Endodermal cell (in vitro differentiated cells): ENCODE measurements around the gene DEGS2. TPM values are rescaled to one million over a fixed set of nuclear protein-coding genes. Genes with fewer than 3 reads are reported as not detected.

Source experiments
- DNase-seq: peaks from one replicate; pipeline ENCODE4 v3.0.0-alpha.2; 2017
- H3K27ac ChIP-seq: 2 replicates; pipeline ENCODE4 v1.5.1; 2013; ENCODE audit warnings: mild to moderate bottlenecking, low read depth, low read length, moderate library complexity
- H3K27me3 ChIP-seq: 2 replicates; pipeline ENCODE4 v1.6.1; 2013; ENCODE audit warnings: mild to moderate bottlenecking, low read length, moderate library complexity; ENCODE audit not compliant: insufficient read depth, control insufficient read depth, poor library complexity, severe bottlenecking
- H3K36me3 ChIP-seq: 2 replicates; pipeline ENCODE4 v1.7.0; 2013; ENCODE audit warnings: mild to moderate bottlenecking, low read length, moderate library complexity; ENCODE audit not compliant: control insufficient read depth, insufficient read depth
- H3K4me1 ChIP-seq: one replicate; pipeline ENCODE4 v1.7.0; 2013; ENCODE audit warnings: low read length; ENCODE audit not compliant: control insufficient read depth, insufficient read depth
- H3K4me3 ChIP-seq: 2 replicates; pipeline ENCODE4 v1.5.1; 2013; ENCODE audit warnings: mild to moderate bottlenecking, low read length, moderate library complexity
- H3K9ac ChIP-seq: 2 replicates; pipeline ENCODE4 v1.6.1; 2013; ENCODE audit warnings: mild to moderate bottlenecking, low read length, moderate library complexity; ENCODE audit not compliant: poor library complexity, severe bottlenecking; ENCODE audit errors: extremely low read depth
- H3K9me3 ChIP-seq: 2 replicates; pipeline ENCODE4 v1.6.1; 2013; ENCODE audit warnings: mild to moderate bottlenecking, low read length, moderate library complexity; ENCODE audit not compliant: control insufficient read depth
- H3K27ac Mint-ChIP-seq: 2 replicates; pipeline ENCODE4 v1.8.0; 2020; ENCODE audit warnings: mixed read lengths
- H3K27me3 Mint-ChIP-seq: 2 replicates; pipeline ENCODE4 v1.8.0; 2021; ENCODE audit warnings: mild to moderate bottlenecking, mixed read lengths; ENCODE audit not compliant: insufficient read depth
- H3K36me3 Mint-ChIP-seq: 2 replicates; pipeline ENCODE4 v1.8.0; 2020; ENCODE audit warnings: low read depth, mixed read lengths
- H3K4me1 Mint-ChIP-seq: 2 replicates; pipeline ENCODE4 v1.8.0; 2020; ENCODE audit warnings: mixed read lengths
- H3K4me3 Mint-ChIP-seq: 2 replicates; pipeline ENCODE4 v1.8.0; 2020; ENCODE audit warnings: mild to moderate bottlenecking, moderate library complexity, mixed read lengths
- H3K9me3 Mint-ChIP-seq: 2 replicates; pipeline ENCODE4 v1.8.0; 2020; ENCODE audit warnings: mild to moderate bottlenecking, mixed read lengths
- WGBS, 2 experiments: methylation state at CpG; one replicate each; pipeline versions ENCODE4 v1.1.5 to v1.1.7; 2013; ENCODE audit warnings: missing lambda C conversion rate in 2 of 2, mixed read lengths in 1 of 2; ENCODE audit not compliant: insufficient coverage in 1 of 2, insufficient read length in 1 of 2; 5-methylcytosine and 5-hydroxymethylcytosine counted together
- total RNA-seq, 2 donors: library from RNA; stranded (reverse); fragmentation: NEBNext Ultra II Directional in 1 of 2; extraction: Animal tissue kit (Norgen Biotek cat#: 25700) in 1 of 2; gene quantifications; 2 replicates in 1 of 2; 3 replicates in 1 of 2; pipeline ENCODE4 v1.2.1, GENCODE V29; 2021
- TF ChIP-seq, protein P1 (sequence below): fragments of 200-600 bp; sonication (generic); conservative IDR thresholded peaks from 2 replicates; pipeline ENCODE4 v1.5.0; 2021; ENCODE audit warnings: antibody characterized with exemption, mild to moderate bottlenecking

DEGS2 gene
- total RNA-seq, 2 donors from 2014 or later, result 0.18 to 0.24 TPM

DNA sequence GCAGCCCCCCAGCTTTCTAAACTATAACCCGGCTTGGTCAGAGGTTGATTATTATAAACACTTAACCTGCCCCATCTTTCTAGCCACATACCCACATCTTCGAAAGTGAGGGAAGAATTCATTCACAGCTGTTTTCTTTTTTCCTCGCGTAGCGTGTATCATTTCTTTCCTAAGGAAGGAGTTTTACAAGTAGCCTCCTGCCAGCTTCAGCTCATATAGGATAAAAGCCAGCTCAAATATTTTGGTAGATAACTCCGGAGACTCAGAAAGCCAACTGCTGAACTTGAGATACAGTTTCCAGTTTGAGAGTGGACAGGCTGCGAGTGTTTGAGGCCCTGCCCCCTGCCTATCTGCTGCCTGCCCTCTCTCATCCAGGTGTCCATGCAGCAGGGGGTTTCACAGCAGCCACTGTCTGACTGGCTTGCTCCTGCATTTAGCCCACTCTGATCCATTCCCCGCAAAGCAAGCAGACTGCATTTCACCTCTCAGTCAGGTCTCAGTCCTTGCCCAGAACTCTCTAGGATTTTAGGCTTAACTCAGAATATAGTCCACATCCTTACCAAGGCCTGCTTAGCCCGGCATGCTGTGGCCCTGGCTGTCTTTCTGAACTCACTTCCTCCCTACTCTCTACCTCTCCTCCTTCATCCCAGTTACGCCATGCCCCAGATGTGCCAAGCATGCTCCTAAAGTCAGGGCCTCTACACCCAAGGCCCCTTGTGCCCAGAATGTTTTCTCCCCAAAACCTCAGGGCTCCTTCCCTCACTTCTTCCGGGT, 47.3 kb downstream of the DEGS2 start:
- Histone ChIP-seq H3K27me3 (no peaks in the 10 kb centered on the region), H3K4me1 (no peaks in the 10 kb centered on the region), H3K9me3 (no peaks in the 10 kb centered on the region), H3K9ac (no peak overlapping the region), H3K27ac (no peak overlapping the region), H3K4me3 (no peak overlapping the region), H3K36me3 (peaks cover 3% of the 10 kb centered on the region)
- TF ChIP-seq, protein P1, sequence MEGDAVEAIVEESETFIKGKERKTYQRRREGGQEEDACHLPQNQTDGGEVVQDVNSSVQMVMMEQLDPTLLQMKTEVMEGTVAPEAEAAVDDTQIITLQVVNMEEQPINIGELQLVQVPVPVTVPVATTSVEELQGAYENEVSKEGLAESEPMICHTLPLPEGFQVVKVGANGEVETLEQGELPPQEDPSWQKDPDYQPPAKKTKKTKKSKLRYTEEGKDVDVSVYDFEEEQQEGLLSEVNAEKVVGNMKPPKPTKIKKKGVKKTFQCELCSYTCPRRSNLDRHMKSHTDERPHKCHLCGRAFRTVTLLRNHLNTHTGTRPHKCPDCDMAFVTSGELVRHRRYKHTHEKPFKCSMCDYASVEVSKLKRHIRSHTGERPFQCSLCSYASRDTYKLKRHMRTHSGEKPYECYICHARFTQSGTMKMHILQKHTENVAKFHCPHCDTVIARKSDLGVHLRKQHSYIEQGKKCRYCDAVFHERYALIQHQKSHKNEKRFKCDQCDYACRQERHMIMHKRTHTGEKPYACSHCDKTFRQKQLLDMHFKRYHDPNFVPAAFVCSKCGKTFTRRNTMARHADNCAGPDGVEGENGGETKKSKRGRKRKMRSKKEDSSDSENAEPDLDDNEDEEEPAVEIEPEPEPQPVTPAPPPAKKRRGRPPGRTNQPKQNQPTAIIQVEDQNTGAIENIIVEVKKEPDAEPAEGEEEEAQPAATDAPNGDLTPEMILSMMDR, result no peak
- no peak overlapping the region for H3K4me3 Mint-ChIP-seq
- H3K4me1 Mint-ChIP-seq, result peaks cover 11% of the 10 kb centered on the region
- peak overlapping the region; percentile 19 for H3K27ac Mint-ChIP-seq
- no peaks in the 10 kb centered on the region for H3K27me3 Mint-ChIP-seq
- H3K36me3 Mint-ChIP-seq, result no peaks in the 10 kb centered on the region
- H3K9me3 Mint-ChIP-seq, result no peaks in the 10 kb centered on the region
- no peak for DNase-seq
- WGBS, 2 experiments, result 94 to 95% methylated on average over 9 to 11 of the region's 11 CpGs

DNA sequence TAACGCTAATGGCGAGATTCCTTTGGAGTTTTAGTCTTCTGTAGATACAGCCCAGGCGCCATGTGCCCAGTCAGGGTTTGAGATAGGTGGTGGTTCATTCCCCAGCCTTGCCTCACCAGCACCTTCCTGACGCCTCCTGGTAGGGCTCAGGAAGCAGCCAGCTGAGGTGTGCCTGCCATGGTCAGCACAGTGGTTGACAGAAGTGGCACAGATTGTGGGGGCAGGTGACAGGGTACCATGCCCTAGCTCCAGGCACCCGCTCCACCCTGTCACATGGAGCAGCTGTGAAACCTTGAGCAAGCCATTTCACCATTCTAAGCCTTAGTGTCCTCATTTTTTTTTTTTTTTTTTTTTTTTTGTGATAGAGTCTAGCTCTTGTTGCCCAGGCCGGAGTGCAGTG, 48.6 kb downstream of the DEGS2 start:
- Mint-ChIP-seq H3K36me3 (no peaks in the 10 kb centered on the region), H3K4me3 (no peak overlapping the region), H3K9me3 (no peaks in the 10 kb centered on the region), H3K4me1 (peaks cover 11% of the 10 kb centered on the region), H3K27ac (no peak overlapping the region), H3K27me3 (no peaks in the 10 kb centered on the region)
- Histone ChIP-seq H3K4me1 (no peaks in the 10 kb centered on the region), H3K36me3 (no peaks in the 10 kb centered on the region), H3K9me3 (no peaks in the 10 kb centered on the region), H3K9ac (no peak overlapping the region), H3K4me3 (no peak overlapping the region), H3K27me3 (no peaks in the 10 kb centered on the region), H3K27ac (no peak overlapping the region)
- DNase-seq, result no peak
- WGBS, 2 experiments, result 79 to 100% methylated on average over 1 to 6 of the region's 6 CpGs
- TF ChIP-seq, protein P1, result no peak

DNA sequence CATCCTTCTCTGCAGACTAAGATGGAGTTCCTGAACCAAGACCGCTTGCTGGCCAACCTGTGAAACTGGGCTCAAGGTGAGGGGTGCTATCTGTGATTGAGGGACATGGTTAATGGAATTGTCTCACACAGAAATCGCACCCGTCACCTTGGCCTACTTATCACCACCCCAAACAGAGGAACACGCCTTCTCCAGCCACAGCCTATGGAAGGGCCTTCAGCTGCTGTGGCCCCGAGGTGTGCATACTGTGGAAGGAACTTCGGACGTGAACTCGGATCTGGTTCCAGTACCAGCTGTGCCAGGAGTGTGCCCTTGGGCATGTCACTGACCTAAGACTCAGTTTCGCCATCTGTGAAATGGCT, 49.9 kb downstream of the DEGS2 start:
- Histone ChIP-seq H3K4me3 (no peak overlapping the region), H3K4me1 (no peaks in the 10 kb centered on the region), H3K27ac (no peak overlapping the region), H3K36me3 (no peaks in the 10 kb centered on the region), H3K9me3 (no peaks in the 10 kb centered on the region), H3K27me3 (no peaks in the 10 kb centered on the region), H3K9ac (no peak overlapping the region)
- 92 to 97% methylated on average over 7 to 9 of the region's 9 CpGs for WGBS, 2 experiments
- H3K36me3 Mint-ChIP-seq, result no peaks in the 10 kb centered on the region
- no peaks in the 10 kb centered on the region for H3K9me3 Mint-ChIP-seq
- no peaks in the 10 kb centered on the region for H3K27me3 Mint-ChIP-seq
- peaks cover 4% of the 10 kb centered on the region for H3K4me1 Mint-ChIP-seq
- TF ChIP-seq, protein P1, result no peak
- H3K27ac Mint-ChIP-seq, result no peak overlapping the region
- H3K4me3 Mint-ChIP-seq, result no peak overlapping the region
- DNase-seq, result no peak
